GM12873 (cell line): Measurements from ENCODE around the gene HBB.

Source experiments
- CTCF ChIP-seq: IDR thresholded peaks from 2 replicates; pipeline ENCODE4 v1.5.1; 2012; ENCODE audit warnings: low read depth, mild to moderate bottlenecking, moderate library complexity, low read length, control low read depth; ENCODE audit not compliant: insufficient read depth; ENCODE audit errors: missing control alignments

The HBB gene

DNA sequence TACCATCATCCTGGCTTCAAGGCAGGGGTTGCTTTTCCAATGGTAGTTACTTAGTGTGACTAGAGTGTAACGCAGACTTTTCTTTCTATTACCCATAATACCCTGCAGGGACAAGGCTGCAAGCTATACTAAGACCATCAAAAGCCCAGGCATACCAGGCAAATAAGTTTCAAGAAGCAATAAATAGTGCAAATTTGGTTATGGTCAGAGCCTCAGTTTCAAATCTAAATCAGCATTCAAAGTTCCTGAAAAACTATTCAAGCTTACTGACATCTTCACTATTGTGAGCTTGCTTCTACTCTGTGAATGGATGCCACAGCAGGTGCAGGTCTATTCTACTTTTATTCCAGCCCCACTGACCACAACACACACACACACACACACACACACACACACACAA lies 2.5 kb upstream of the HBB start:
- TF ChIP-seq CTCF, result no peak

GRCh38 chr11:5228124-5228523 lies 1.3 kb upstream of the HBB start:
- TF ChIP-seq CTCF, result no peak

- TF ChIP-seq CTCF, result no peak
Observed at GRCh38 chr11:5227681-5228080, 810 bp upstream of the HBB start.

DNA sequence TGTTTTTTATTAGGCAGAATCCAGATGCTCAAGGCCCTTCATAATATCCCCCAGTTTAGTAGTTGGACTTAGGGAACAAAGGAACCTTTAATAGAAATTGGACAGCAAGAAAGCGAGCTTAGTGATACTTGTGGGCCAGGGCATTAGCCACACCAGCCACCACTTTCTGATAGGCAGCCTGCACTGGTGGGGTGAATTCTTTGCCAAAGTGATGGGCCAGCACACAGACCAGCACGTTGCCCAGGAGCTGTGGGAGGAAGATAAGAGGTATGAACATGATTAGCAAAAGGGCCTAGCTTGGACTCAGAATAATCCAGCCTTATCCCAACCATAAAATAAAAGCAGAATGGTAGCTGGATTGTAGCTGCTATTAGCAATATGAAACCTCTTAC lies 1.4 kb downstream of the HBB start:
- no peak for TF ChIP-seq CTCF

- TF ChIP-seq CTCF, result no peak
Observed at GRCh38 chr11:5224538-5225479, 2.1 kb downstream of the HBB start.

DNA sequence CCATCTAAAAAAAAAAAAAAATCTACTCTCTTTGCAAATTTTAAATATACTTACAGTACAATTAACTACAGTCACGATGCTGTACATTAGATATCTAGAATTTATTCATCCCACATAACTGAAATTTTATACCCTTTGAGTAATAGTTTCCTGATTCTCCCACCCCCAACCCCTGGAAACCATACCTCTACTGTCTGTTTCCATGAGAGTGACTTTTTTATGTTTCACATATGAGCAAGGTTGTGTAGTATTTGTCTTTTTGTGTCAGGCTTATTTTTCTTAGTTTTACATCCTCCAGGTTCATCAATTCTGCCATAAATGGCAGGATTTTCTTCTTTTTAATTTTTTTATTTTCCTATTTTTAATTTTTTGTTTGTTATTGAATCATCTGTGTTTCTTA lies 3.2 kb downstream of the HBB start:
- no peak for TF ChIP-seq CTCF

GRCh38 chr11:5223146-5223545 lies 3.7 kb downstream of the HBB start:
- no peak for TF ChIP-seq CTCF
